ENCODE measurements around the gene LRRC75A. TPM values are rescaled to one million over a fixed set of nuclear protein-coding genes. Genes with fewer than 3 reads are reported as not detected.
A peak's percentile ranks its signal among the peaks of the same experiment; 100 is the strongest.

Gene LRRC75A
- total and polyA plus RNA-seq, 2 of the 13 experiments (the other 11 are each of a cell fraction or from before 2014, with no cell fraction given): 0.03 TPM; not detected in 1

DNA sequence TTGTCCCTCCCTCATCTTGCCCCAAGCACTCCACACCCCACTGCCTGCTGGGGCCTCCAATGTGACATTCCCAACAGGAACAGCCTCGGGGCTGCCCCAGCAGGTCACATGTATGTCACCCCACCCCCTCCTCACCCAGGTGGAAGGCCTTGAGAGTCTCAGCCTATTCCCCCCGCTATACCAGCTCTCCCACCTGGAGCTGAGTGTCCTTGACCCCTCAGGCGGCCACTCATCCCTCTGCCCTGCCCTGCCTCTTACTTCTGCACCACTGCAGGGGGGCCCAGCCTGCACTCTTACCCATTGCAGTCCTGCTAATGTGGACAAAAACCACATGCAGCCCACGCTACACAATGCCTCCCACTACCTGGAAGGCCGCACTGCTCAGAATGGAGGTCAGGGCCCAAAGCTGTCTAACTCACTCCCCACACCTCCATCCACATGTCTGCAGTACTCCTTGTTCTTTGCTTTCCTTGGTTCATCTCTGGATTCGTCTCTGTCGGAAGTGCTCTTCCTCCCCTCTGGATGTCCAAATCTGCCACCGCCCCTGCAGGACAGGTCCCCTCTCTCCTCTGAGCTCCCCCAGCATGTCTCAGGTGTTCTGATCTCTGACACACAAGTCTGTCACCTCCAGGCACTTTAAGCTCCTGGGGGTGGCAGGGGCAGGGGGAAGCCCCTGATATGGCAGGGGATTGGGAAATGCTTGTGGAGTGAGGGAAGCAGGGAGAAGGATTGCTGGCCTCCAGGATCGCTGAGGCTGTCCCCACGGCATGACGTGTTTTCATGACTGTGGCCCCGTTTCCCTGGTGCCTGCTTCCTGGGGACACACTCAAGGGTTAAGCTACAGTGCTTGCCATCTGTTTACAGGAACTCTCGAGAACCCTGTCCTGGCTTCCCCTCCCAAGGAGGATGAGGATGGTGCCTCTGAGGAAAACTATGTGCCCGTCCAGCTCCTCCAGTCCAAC is 55.8 kb downstream of the LRRC75A start (continued):
- TF ChIP-seq ZNF350 (CRISPR knock-in tag; IDR thresholded peaks at IDR 0.05; ENCODE audit: borderline replicate concordance, low read depth) (0 out of 2 replicates have a peak, but pooled peaks have one; percentile 53), BRCA1 (CRISPR knock-in tag; IDR thresholded peaks at IDR 0.05) (no peak), ZNF772 (CRISPR knock-in tag; IDR thresholded peaks at IDR 0.05) (no peak), HOXA3 (CRISPR knock-in tag; IDR thresholded peaks at IDR 0.05) (peak; percentile 38; the same call in 1 of the 2 replicates), IKZF4 (CRISPR knock-in tag; IDR thresholded peaks at IDR 0.05; ENCODE audit: borderline replicate concordance, low read depth, not compliant biosample characterization) (no peak), ZSCAN25 (CRISPR knock-in tag; IDR thresholded peaks at IDR 0.05) (peak; percentile 98), GATAD2A (CRISPR knock-in tag; IDR thresholded peaks at IDR 0.05) (peak; percentile 70), ZNF235 (CRISPR knock-in tag; IDR thresholded peaks at IDR 0.05; ENCODE audit: borderline replicate concordance) (0 out of 2 replicates have a peak, but pooled peaks have one; percentile 30), ISX (CRISPR knock-in tag; conservative IDR thresholded peaks at IDR 0.05) (no peak)
- TF ChIP-seq, protein P1, sequence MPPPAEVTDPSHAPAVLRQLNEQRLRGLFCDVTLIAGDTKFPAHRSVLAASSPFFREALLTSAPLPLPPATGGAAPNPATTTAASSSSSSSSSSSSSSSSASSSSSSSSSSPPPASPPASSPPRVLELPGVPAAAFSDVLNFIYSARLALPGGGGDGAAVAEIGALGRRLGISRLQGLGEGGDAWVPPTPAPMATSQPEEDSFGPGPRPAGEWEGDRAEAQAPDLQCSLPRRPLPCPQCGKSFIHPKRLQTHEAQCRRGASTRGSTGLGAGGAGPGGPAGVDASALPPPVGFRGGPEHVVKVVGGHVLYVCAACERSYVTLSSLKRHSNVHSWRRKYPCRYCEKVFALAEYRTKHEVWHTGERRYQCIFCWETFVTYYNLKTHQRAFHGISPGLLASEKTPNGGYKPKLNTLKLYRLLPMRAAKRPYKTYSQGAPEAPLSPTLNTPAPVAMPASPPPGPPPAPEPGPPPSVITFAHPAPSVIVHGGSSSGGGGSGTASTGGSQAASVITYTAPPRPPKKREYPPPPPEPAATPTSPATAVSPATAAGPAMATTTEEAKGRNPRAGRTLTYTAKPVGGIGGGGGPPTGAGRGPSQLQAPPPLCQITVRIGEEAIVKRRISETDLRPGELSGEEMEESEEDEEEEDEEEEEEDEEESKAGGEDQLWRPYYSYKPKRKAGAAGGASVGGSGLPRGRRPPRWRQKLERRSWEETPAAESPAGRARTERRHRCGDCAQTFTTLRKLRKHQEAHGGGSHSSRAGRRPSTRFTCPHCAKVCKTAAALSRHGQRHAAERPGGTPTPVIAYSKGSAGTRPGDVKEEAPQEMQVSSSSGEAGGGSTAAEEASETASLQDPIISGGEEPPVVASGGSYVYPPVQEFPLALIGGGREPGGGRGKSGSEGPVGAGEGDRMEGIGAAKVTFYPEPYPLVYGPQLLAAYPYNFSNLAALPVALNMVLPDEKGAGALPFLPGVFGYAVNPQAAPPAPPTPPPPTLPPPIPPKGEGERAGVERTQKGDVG (CRISPR knock-in tag; IDR thresholded peaks at IDR 0.05; ENCODE audit: borderline replicate concordance): 0 out of 2 replicates have a peak, but pooled peaks have one; percentile 53
- TF ChIP-seq, protein P2, sequence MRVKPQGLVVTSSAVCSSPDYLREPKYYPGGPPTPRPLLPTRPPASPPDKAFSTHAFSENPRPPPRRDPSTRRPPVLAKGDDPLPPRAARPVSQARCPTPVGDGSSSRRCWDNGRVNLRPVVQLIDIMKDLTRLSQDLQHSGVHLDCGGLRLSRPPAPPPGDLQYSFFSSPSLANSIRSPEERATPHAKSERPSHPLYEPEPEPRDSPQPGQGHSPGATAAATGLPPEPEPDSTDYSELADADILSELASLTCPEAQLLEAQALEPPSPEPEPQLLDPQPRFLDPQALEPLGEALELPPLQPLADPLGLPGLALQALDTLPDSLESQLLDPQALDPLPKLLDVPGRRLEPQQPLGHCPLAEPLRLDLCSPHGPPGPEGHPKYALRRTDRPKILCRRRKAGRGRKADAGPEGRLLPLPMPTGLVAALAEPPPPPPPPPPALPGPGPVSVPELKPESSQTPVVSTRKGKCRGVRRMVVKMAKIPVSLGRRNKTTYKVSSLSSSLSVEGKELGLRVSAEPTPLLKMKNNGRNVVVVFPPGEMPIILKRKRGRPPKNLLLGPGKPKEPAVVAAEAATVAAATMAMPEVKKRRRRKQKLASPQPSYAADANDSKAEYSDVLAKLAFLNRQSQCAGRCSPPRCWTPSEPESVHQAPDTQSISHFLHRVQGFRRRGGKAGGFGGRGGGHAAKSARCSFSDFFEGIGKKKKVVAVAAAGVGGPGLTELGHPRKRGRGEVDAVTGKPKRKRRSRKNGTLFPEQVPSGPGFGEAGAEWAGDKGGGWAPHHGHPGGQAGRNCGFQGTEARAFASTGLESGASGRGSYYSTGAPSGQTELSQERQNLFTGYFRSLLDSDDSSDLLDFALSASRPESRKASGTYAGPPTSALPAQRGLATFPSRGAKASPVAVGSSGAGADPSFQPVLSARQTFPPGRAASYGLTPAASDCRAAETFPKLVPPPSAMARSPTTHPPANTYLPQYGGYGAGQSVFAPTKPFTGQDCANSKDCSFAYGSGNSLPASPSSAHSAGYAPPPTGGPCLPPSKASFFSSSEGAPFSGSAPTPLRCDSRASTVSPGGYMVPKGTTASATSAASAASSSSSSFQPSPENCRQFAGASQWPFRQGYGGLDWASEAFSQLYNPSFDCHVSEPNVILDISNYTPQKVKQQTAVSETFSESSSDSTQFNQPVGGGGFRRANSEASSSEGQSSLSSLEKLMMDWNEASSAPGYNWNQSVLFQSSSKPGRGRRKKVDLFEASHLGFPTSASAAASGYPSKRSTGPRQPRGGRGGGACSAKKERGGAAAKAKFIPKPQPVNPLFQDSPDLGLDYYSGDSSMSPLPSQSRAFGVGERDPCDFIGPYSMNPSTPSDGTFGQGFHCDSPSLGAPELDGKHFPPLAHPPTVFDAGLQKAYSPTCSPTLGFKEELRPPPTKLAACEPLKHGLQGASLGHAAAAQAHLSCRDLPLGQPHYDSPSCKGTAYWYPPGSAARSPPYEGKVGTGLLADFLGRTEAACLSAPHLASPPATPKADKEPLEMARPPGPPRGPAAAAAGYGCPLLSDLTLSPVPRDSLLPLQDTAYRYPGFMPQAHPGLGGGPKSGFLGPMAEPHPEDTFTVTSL (CRISPR knock-in tag; IDR thresholded peaks at IDR 0.05; ENCODE audit: borderline replicate concordance): 0 out of 2 replicates have a peak, but pooled peaks have one; percentile 27
- TF ChIP-seq, protein P3, sequence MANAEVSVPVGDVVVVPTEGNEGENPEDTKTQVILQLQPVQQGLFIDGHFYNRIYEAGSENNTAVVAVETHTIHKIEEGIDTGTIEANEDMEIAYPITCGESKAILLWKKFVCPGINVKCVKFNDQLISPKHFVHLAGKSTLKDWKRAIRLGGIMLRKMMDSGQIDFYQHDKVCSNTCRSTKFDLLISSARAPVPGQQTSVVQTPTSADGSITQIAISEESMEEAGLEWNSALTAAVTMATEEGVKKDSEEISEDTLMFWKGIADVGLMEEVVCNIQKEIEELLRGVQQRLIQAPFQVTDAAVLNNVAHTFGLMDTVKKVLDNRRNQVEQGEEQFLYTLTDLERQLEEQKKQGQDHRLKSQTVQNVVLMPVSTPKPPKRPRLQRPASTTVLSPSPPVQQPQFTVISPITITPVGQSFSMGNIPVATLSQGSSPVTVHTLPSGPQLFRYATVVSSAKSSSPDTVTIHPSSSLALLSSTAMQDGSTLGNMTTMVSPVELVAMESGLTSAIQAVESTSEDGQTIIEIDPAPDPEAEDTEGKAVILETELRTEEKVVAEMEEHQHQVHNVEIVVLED (CRISPR knock-in tag; IDR thresholded peaks at IDR 0.05; ENCODE audit: borderline replicate concordance): 0 out of 2 replicates have a peak, but pooled peaks have one; percentile 9
- TF ChIP-seq, protein P4, sequence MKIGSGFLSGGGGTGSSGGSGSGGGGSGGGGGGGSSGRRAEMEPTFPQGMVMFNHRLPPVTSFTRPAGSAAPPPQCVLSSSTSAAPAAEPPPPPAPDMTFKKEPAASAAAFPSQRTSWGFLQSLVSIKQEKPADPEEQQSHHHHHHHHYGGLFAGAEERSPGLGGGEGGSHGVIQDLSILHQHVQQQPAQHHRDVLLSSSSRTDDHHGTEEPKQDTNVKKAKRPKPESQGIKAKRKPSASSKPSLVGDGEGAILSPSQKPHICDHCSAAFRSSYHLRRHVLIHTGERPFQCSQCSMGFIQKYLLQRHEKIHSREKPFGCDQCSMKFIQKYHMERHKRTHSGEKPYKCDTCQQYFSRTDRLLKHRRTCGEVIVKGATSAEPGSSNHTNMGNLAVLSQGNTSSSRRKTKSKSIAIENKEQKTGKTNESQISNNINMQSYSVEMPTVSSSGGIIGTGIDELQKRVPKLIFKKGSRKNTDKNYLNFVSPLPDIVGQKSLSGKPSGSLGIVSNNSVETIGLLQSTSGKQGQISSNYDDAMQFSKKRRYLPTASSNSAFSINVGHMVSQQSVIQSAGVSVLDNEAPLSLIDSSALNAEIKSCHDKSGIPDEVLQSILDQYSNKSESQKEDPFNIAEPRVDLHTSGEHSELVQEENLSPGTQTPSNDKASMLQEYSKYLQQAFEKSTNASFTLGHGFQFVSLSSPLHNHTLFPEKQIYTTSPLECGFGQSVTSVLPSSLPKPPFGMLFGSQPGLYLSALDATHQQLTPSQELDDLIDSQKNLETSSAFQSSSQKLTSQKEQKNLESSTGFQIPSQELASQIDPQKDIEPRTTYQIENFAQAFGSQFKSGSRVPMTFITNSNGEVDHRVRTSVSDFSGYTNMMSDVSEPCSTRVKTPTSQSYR (CRISPR knock-in tag; IDR thresholded peaks at IDR 0.05; ENCODE audit: borderline replicate concordance): peak; percentile 68; the same call in 1 of the 2 replicates
